Superior temporal gyrus (tissue), 1 donor: ENCODE results near the gene CDH1.
A peak's percentile ranks its signal among the peaks of the same experiment; 100 is the strongest.
"Not testable (repeated sequence)": the region's sequence is repeated elsewhere in the genome, so short reads cannot be mapped to it uniquely, and the experiment has no call there.

ENCODE experiments used
- DNase-seq: peaks from one replicate; pipeline ENCODE4 v3.0.0-alpha.2; 2016; ENCODE audit errors: extremely low spot score

CDH1 gene

GRCh38 chr16:68737046-68737729 lies at the start of gene CDH1:
Gene CDH1, plus strand, starts transcription at chr16:68737292. Its CDS starts 124 bp downstream, at chr16:68737416.
- DNase-seq: no peak

GRCh38 chr16:68689921-68690320 lies 47.2 kb upstream of the CDH1 start:
- DNase-seq: no peak

GRCh38 chr16:68695575-68695974 lies 41.5 kb upstream of the CDH1 start:
- no peak for DNase-seq

- DNase-seq: no peak
Measured at GRCh38 chr16:68696514-68696913, 40.6 kb upstream of the CDH1 start.

- no peak for DNase-seq
Measured at GRCh38 chr16:68698091-68698490, 39.0 kb upstream of the CDH1 start.

GRCh38 chr16:68700120-68700519 lies 37.0 kb upstream of the CDH1 start:
- DNase-seq: no peak

GRCh38 chr16:68700831-68701230 lies 36.3 kb upstream of the CDH1 start:
- no peak for DNase-seq

GRCh38 chr16:68704232-68704867 lies 32.7 kb upstream of the CDH1 start:
- DNase-seq: peak; percentile 90

GRCh38 chr16:68707340-68708152 lies 29.5 kb upstream of the CDH1 start:
- no peak for DNase-seq

GRCh38 chr16:68710211-68710610 lies 26.9 kb upstream of the CDH1 start:
- DNase-seq: no peak

GRCh38 chr16:68711421-68712139 lies 25.5 kb upstream of the CDH1 start:
- DNase-seq: no peak

- no peak for DNase-seq
Measured at GRCh38 chr16:68713361-68713760, 23.7 kb upstream of the CDH1 start.

GRCh38 chr16:68715471-68715870 lies 21.6 kb upstream of the CDH1 start:
- DNase-seq: no peak

GRCh38 chr16:68716516-68716915 lies 20.6 kb upstream of the CDH1 start:
- not testable (repeated sequence) for DNase-seq

GRCh38 chr16:68717684-68718083 lies 19.4 kb upstream of the CDH1 start:
- no peak for DNase-seq

GRCh38 chr16:68718590-68718989 lies 18.5 kb upstream of the CDH1 start:
- DNase-seq: no peak

- no peak for DNase-seq
Measured at GRCh38 chr16:68719993-68720489, 17.1 kb upstream of the CDH1 start.

- no peak for DNase-seq
Measured at GRCh38 chr16:68722119-68723024, 14.7 kb upstream of the CDH1 start.

- DNase-seq: no peak
Measured at GRCh38 chr16:68724797-68725196, 12.3 kb upstream of the CDH1 start.

- DNase-seq: no peak
Measured at GRCh38 chr16:68728523-68728922, 8.6 kb upstream of the CDH1 start.

- no peak for DNase-seq
Measured at GRCh38 chr16:68731637-68732036, 5.5 kb upstream of the CDH1 start.
